ENCODE results near the gene PRAMEF5. TPM values are rescaled to one million over a fixed set of nuclear protein-coding genes. Genes with fewer than 3 reads are reported as not detected.
"Not testable (repeated sequence)": the region's sequence is repeated elsewhere in the genome, so short reads cannot be mapped to it uniquely, and the experiment has no call there.

PRAMEF5 gene
- total RNA-seq, 1 donor from 2014 or later: not detected

- DNase-seq (ENCODE audit: low spot score): not testable (repeated sequence)
These were observed 23.0 kb downstream of the PRAMEF5 start for GRCh38 chr1:13277016-13277415.

GRCh38 chr1:13279617-13280016 is 25.6 kb downstream of the PRAMEF5 start:
- DNase-seq (ENCODE audit: low spot score): not testable (repeated sequence)

DNA sequence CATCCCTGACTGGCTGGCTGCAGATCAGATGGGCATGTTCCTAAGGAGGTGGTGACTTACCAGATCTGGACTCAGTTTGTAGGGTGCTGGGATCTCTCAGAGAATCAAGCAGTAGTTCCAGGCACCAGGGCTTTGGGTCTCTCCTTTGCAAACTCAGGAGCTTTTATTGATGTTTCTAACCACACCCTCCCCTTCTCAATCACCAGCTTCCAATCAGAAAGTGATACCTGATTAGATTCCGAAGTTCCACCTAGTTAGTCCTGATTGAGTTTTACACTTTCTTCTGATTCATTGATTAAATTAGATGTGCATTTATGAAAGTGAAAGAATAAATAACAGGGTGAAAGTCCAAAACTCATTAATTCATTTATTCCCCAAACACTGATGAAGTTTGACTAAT is 31.0 kb downstream of the PRAMEF5 start, which contains the start of gene PRAMEF8:
Gene PRAMEF8, minus strand, starts transcription at position 101 of the 400 bp plus-strand sequence. CDS start 1,046 bp downstream, outside the sequence.
- DNase-seq (ENCODE audit: low spot score): not testable (repeated sequence)

GRCh38 chr1:13289030-13289429 is 35.0 kb downstream of the PRAMEF5 start:
- not testable (repeated sequence) for DNase-seq (ENCODE audit: low spot score)

DNA sequence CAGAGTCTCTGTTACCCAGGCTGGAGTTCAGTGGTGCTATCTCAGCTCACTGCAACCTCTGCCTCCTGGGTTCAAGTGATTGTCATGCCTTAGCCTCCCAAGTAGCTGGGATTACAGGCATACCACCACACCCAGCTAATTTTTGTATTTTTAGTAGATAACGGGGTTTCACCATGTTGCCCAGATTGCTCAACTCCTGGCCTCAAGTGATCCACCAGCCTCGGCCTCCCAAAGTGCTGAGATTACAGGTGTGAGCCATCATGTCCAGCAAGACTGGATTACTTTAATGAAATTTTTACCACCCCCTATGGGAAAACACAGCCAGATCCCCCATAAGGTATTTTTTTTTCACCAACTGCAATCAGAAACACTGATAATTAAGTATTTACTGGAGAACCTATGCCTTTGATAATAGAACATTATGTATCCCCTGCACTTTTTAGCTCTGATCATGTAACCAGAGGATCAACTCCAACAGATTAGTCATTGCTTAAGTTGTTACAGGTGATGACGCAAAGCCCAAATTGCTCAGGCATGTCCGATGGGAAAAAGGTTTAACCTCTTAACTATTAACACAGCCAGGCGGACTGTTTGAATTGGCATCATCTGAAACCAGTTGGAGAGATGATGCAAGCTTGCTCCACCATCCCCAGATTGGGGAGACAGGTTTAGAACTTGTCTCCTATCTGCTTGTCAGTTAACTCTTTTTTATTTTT is 43.4 kb downstream of the PRAMEF5 start:
- DNase-seq (ENCODE audit: low spot score): not testable (repeated sequence)

DNA sequence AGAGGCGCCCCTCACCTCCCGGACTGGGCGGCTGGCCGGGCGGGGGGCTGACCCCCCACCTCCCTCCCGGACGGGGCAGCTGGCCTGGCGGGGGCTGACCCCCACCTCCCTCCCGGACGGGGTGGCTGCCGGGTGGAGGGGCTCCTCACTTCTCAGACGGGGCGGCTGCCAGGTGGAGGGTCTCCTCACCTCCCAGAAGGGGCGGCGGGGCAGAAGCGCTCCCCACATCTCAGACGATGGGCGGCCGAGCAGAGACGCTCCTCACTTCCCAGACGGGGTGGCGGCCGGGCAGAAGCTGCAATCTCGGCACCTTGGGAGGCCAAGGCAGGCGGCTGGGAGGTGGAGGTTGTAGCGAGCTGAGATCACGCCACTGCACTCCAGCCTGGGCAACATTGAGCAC is 44.7 kb downstream of the PRAMEF5 start:
- not testable (repeated sequence) for DNase-seq (ENCODE audit: low spot score)

DNA sequence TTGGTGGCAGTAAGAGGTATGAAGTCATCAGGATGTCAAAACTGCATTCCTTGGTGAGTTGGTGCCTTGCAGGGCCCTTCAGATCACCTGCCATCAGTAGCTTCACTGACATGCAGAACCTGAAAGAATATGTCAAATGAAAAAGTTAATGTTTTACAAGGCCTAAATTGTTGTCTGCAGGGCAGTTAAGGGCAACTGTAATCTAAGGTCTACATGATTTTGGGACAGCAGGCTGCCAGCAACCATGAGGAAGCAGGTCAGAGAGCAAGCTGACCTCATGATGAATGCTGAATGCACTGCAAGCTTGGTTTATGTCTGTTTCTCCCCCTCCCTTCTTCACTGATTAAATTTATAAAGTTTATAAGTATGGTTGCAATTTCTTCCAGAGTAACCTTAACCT is 48.2 kb downstream of the PRAMEF5 start:
- not testable (repeated sequence) for DNase-seq (ENCODE audit: low spot score)

GRCh38 chr1:13303239-13303638 is 49.2 kb downstream of the PRAMEF5 start, which contains the start of gene PRAMEF33:
Gene PRAMEF33 (plus strand): TSS chr1:13303539. CDS start chr1:13305955, 2,416 bp downstream.
- DNase-seq (ENCODE audit: low spot score): not testable (repeated sequence)

Other genes starting within 250 kb of the PRAMEF5 start
- not detected for gene PRAMEF27, start 197.6 kb upstream of the PRAMEF5 start, total RNA-seq
- not detected for gene HNRNPCL3, start 193.4 kb upstream of the PRAMEF5 start, total RNA-seq
- gene PRAMEF25, start 183.4 kb upstream of the PRAMEF5 start, total RNA-seq: not detected
- gene HNRNPCL2, start 137.3 kb upstream of the PRAMEF5 start, total RNA-seq: not detected
- gene PRAMEF26, start 98.2 kb upstream of the PRAMEF5 start, total RNA-seq: not detected
- not detected for gene HNRNPCL4, start 88.6 kb upstream of the PRAMEF5 start, total RNA-seq
- not detected for gene PRAMEF9, start 82.3 kb upstream of the PRAMEF5 start, total RNA-seq
- not detected for gene PRAMEF13, start 52.8 kb upstream of the PRAMEF5 start, total RNA-seq
- not detected for gene PRAMEF18, start 28.0 kb upstream of the PRAMEF5 start, total RNA-seq
- not detected for gene PRAMEF8, start 30.9 kb downstream of the PRAMEF5 start, total RNA-seq
- gene PRAMEF33, start 49.3 kb downstream of the PRAMEF5 start, total RNA-seq: not detected
- gene PRAMEF15, start 61.4 kb downstream of the PRAMEF5 start, total RNA-seq: not detected
- not detected for gene PRAMEF14, start 92.9 kb downstream of the PRAMEF5 start, total RNA-seq
- gene PRAMEF19, start 117.7 kb downstream of the PRAMEF5 start, total RNA-seq: not detected
- not detected for gene PRAMEF17, start 135.4 kb downstream of the PRAMEF5 start, total RNA-seq
- not detected for gene PRAMEF20, start 156.3 kb downstream of the PRAMEF5 start, total RNA-seq

Measured in ureter (tissue), 1 donor.